Activated naive CD4-positive, alpha-beta T cell treated with Interleukin-2 at 50 U/mL for 16 hours (primary cell): ENCODE data around the gene ITGA7.

Experiments
- DNase-seq: peaks from one replicate; pipeline ENCODE4 v3.0.0-alpha.2; 2020

ITGA7 gene

DNA sequence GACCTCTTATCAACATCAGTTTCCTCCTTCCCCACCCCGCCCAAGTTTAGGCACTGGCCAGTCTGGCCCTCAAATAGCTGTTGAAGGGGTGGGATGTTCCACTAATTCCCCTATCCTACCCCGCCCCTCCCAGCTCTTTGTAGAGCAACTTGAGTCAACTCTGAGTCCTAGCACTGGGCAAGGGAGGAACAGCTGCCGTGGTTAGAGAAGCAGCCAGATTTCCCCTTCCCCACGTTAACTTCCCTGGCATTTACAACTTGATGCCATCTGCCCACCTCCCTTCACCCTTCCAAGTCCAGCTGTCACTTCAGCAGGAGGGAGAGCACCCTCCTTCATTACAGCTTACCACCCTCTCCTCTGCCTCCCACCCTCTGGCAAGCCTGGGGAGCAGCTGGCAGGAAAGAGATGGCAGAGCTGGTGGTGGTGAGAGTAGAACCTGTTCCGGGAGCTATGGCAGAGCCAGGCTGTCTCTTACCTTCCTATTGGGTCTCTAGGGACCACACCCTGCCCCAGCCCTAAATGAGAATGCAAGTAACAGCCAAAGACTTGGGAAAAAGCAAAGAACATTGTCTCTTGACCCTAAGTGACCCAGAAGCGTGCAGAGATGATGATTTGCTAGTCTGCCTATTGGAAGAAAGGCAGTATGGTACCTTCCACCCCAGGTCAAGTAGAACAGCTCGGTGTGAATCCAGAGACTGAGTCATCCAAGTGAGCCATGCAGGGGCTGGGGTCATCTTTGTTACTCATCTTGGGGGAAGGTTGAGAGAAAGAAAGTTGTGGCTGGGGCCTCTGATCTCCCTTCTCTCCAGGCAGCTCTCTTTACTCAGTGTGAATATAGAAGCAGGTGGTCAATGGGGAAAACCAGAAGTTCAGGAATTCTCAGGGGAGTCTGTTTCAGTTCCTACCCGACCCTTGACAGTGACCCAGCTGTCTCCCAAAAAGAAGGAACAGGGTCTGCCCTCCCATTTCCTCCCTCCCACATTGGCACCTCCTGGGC lies 9.6 kb upstream of the ITGA7 start:
- DNase-seq = peak; percentile 17

DNA sequence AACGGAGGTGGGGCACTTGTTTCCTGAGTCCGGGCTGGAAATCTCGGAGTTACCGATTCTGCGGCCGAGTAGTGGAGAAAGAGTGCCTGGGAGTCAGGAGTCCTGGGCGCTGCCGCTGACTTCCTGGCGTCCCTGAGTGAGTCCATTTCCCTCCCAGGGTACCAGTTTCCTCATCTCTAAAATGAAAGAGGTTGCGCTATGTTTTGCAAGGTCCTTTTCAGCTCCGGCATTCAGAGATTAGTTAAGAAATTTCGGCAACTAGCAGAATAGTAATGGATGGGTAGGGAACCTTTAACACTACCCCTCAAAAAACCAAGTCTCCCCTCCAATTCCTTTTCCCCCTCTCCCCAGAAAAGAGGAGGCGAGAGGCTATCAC lies 8.9 kb upstream of the ITGA7 start:
- no peak for DNase-seq

DNA sequence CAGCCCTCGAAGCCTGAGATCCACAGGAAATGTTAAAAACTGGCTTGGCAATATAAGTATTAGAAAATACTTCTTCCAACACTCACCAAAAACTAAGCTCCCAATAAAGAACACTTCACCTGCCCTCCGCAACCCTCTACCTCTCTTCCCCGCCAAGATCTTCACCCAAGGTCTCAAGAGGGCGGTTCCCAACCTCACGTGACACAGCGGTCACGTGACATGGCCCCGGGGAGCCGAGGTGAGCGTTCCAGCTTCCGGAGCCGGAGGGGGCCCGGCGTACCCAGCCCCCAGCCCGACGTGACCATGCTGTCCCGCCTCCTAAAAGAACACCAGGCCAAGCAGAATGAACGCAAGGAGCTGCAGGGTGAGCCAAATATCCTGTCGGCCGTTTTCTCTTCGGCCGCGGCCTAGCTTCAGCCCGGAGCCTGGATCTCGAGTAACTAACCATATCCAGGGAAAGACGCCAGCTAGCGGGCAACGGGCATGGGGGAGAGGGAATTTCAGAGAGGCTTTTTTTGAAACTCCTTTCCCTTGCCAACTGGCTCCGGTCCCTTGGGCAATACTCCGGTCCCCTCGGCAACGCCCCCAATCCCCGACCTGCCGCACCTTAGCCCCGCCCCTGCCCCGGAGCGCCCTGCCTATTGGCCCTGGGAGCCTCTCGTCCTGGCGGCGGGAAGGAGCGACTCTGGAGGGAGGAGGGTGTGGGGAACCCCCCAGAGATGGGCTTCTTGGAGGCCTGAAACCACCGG lies 8.3 kb upstream of the ITGA7 start, which contains the start of gene BLOC1S1:
Gene BLOC1S1, plus strand, starts transcription at position 214 of the 749 bp plus-strand sequence. Its CDS starts 6 bp downstream, at position 220.
- DNase-seq = peak; percentile 94

DNA sequence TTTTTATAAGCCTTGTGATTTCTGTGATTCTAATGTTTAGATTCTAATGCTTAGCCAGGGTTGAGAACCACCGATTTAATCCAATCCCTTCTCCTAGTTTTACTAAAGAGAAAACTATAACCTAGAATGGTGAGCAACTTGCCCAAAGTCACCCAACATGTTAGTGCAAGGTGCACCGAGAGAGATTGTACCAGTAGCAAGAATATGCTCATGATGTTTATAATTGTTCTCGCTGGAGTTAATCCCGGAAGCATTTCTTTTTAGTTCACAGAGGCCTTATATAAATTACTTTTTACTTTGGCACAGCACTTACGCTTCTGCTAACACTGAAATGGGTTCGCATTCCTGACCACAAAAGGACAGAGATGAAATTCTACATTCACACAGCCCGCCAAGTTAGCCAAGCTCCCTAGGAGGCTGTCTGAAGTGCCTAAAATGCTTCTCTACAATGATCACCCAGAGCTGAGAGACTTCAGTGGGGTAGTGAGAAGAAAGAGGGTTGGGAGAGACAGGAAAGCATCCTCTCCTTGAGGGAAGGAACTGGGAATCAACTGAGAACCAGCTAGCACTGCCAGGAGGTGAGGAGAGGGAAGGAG lies 7.6 kb upstream of the ITGA7 start:
- DNase-seq = no peak

DNA sequence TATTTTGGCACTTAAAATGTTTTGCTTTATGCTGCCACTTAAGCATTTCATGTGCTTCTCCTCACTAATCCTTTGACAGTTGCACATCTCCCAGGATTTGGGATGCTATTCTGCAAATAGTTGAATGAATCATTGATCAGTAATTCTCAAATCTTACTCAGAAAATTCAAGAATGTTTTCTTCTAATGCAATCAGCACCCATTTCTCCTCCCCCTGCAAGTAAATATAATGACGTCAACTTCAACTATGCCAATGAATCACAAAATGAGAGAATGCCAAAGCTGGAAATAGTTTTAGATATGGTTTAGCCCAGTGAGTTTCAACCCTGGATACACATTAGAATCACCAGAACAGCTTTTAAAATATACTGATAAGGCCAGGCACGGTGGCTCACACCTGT lies 6.0 kb upstream of the ITGA7 start:
- DNase-seq = no peak

DNA sequence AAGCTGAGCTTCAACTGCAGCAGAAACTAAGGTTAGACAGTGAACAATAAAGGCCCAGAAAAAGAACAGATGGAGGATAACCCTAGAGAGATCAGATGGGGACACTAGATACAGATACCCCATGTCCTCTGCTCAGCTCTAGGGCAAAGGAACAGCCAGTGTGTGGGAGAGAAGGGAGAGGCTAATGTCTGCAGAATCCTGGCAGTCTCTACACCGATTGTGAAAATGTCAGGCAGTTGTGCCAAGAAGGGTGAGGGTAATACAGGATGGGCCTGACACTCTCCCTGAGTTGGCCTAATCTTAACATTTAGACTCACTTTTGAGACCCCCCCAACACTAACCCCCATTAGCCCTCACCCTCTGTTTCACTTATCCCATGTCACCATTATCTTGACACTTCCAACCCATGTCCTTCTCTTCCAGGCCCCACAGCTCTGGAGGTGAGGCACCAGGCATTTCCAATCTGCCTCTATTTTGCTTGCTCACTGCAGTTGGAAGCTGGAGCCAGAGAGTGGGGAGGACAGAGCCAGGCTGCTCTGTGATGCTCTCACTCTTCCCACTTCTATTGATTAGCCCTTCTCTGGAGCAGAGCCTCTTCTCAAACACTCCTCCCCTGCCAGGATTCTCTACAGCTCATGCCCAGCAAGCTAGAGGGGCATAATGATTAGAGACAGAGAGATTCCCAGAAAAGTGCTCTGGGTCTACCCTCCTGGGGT lies 5.2 kb upstream of the ITGA7 start:
- DNase-seq = no peak

DNA sequence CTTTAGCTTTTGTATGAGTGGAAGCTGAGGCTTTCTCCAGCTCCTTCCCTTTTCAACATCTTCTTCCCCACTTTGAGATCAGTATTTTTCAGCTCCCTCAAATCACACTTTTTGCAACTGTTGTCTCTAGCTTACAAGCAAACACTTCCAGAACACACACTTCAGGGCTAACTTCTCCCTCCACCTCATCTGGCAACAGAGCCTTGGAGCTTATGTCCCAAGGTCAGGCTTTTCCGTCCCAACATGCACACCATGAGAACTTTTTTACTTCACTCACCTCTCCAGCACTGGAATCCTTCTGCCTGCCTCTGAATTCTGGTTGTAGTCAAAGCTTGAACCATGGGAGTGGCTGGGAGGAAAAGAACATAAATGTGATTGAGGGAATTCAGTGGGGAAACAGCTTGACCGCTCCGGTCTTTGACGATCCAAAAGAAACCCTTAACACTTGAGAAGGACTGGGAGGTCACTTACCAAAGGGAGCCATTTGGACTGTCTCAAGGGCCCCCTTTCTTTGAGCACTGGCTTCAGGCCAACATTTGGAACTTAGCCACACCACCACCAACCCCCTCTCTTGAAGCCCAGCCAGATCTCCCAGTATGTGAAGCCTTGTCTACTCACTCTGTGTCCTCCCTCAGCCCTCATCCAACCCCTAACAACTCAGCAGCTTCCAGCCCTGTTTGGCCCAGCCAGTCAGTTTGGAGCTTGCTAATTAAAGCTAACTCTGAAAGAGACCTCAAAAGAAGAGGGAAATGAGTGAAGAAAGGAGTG lies 4.3 kb upstream of the ITGA7 start:
- no peak for DNase-seq

DNA sequence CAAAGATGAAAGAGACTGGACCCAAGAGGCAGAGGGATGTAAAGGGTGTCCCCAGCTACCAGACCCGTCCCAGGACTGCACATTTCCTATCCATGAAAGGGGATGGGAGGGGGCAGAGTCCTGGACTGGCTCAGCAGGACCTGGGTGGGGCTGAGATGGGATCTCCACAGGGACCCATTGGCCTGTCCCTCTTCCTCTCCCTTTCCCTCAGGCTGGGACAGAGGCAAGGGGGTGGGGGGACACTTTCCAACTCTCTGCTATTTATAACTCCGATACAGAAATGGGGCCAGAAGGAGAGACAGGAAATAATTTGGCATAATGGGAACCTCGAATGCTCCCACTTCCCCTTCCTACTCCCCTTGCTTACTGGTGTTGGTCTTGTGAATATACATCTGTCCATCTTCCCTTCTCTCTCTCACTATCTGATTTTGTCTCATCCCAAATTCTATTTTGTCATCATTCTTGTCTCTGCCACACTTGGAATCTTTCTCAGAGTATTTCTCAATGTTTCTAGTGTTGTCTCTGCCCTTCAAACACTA lies 1.1 kb upstream of the ITGA7 start:
- no peak for DNase-seq

DNA sequence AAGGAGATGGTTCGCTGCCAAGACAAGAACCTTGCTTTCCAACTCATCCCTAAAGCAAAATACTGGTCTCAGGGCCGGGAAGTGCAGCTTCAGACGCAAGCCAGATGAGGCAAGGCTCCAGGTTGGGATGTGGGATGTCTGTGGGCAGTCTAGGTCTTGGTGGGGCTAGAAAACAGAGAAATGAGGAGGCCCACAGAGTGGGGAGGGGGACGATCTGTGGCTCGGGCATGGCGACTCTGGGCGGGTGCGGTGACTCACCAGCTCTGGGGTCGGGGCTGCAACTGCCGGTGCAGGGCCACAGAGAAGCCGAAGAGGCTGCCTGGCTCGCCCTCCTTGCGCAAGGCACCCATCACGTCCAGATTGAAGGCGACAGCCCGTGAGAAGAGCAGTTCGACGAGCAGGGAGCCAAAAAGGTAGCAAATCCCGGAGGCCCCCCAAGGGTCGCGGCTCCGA lies 459 bp downstream of the ITGA7 start:
- DNase-seq = no peak

DNA sequence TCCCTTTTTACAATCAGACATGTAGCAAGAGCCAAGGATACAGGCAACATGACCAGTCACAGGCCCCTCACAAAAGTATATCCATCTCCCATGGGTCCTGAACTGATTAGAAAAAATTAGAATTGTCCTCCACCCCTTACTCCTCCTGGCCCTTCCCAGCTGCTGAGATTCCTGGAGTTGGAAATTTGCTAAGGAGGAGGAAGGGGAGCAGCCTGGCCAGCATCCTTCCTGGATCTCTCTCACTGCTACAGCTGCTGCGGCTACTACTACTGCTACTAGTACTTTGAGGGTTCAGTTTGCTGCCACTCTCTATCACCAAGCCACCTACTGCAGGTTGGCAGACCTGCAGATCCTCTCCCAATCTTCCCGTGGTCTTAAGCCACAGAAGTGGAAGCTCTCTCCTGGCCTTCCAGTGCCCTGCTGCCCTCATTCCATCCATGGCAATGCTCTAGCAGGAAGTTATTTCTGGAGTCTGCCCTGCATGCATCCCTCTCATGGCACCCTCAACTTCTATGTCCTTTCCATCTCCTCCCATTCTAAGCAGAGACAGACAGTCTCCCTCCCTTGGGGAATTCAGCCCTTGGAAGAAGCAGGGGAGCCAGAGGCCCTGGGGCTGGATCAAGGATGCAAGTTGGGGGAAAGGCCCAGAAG lies 1.0 kb downstream of the ITGA7 start:
- no peak for DNase-seq

DNA sequence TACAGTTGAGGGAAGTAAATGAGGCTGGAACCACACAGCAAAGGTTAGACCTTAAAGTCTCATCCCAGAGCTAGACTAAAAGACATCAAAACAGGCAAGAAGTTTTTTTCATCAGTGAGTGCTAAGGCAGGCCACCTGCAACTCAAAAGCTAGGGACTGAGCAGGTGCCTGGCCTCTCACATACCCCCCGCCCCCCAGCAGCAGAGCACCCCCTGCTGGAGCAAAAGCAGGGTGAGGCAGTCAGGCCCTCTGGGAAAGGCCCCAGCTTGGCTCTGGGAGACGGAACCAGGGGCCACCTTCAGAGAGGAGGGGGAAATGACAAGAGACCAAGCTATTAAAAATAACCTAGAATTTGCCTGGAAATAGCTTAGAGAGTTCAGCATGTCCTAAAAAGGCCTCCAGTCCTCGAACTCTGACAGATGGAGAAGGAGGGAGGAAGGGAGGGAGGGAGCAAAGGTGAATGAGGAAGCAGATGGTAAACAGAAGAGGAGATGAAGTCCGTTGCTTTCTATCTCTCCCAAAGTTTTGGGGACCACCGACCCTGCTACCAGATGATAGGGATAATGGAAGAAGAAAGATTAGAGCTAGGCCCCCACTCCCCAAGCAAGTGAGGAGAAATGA lies 1.8 kb downstream of the ITGA7 start:
- no peak for DNase-seq

DNA sequence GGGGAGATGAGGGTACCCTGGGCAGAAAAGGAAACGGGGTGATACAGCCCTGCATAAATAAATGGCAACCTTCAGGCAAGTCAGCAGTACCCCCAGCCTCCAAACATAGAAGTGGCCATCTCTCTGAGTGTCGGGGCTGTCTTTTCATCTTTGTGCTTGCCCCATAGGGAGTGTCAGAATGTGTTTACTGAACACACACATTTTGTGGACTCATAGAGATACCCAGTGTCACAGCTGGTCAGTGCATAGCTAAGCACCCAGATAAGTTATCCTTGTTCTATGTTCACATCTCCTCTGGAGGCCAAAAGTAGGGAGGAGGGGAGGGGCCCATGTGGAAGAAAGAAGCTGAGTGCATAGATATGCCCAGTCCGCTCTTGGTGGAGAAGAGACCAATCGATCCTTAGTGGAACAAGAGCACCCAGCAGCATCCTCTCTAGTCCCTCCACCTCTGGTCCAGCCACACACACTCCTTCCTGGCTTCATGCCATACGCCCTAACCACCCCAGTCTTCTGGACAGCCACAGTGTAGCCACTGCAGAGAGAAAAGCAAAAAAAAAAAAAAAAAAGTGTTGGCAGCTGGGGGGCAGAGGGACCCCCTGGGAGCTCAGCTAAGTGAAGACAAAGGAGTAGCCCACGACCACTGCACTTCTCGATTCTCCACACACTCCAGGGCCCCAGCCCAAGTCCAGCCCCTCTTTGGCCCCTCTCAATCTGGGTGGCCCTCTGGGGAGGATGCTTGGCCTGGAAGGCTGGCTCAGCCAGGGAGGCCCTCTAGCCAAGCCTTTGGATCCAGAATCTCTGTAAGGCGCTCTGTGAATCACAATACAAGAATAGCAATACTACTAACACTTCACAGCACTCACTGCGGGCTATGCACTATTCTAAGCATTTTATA lies 2.6 kb downstream of the ITGA7 start:
- no peak for DNase-seq

DNA sequence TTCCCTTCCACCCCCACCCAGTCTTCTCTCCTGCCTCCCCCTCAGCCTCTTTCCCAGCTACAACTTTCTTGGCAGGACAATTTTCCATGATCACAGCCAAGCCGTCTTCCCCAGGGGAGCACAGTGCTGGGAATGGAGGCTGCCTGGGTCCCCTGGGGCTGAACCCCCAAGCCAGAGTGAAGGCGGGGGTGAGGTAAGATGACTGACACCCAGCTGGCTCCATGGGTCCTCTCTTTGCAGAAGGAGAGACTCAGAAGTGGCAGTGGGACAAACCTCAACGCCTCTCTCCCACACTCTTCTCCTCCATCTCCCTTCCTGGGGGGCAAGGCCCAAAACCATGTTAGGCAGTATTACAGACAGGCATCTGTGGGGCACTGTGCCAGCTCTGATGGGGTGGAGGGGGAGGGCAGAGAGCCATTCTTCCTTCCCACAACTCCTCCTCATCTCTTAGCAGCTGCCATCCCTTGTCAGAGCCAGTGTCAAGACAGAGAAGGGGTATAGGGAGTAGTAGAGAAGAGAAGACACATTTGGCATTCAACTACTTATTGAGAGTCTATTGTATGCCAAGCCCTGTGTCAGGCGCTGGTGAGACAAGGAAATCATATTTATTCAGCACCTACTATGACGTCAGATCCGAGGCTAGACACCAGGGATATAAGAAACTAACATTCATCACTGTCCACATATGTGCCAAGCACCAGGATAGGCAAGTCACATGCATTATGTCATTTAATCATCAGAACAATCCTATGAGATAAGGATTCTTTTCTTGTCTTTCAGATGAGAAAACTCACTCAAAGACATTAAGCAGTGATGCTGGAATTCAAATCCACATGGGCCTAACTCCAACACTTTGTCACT lies 3.6 kb downstream of the ITGA7 start:
- DNase-seq = no peak

DNA sequence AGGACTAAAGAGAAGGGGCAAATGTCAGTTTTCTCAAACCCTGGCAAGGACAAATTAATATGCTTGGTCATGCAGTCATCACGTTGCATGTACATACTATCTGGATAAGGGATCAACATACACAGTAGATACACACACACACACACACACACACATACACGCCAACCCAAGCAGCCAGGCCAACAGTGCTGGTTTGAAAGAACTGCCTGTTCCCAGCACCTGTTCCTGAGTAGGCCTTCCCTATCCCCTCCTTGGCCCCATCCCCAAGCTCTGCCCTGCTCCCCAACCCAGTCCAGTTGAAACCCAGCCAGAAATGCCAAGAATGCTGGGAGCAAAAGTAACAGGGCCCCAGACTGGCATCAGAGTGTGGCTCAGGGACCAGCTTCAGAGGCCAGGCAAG lies 4.4 kb downstream of the ITGA7 start:
- no peak for DNase-seq

DNA sequence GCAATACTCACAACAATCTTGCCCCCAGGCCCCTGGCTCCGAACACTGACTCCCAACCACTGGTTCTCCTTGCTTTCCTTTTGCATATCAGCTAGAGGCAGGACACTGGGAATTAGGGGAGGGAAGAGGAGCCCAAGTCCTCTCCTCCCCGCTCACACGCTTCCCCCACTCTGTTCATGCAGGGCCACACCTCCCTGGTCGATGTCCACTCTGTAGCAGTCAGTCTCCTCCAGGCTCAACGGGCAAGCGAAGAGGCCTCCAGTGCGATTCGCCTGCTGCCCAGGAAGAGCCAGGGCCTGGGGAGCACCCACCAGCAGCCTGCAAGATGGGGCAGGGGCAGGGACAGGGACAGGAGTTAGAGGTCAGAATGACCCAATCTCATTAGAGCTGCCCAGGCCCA lies 4.8 kb downstream of the ITGA7 start:
- no peak for DNase-seq

DNA sequence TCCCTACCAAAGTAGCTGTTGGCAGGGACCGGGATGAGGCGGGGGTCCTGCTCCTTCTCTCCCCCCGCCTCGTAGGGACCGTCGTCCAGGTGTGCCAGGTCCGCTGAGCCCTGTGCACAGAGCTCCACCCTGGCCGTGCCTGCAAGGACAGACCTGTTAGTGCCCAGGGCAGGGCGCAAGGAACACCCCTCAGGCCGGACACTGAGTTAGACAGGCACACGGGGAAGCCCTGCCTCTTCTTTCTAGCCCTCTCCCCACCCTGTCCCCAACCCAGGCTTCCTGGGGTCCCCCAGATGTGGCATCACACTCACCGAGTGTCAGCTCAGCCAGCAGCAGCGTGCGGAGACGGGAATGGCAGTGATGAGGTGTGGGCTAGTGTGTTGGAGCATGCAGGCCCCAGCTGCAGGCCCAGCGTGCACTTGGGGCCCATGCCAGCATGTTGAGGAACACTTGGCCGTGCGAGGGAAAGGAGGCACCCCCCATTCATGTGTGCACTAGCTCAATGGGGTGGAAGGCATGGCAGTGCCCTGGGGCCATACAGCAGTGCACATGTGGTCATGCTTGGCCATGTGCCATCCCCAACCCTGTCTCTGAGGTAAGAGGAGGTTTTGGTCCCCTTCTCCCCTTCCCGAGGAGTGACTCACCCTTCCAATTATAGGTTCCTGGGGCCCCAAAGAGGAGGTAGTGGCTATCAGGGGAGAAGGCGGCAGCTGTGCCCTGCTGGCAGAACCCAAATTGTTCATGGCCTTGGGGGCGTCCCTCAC lies 7.3 kb downstream of the ITGA7 start:
- DNase-seq = no peak

DNA sequence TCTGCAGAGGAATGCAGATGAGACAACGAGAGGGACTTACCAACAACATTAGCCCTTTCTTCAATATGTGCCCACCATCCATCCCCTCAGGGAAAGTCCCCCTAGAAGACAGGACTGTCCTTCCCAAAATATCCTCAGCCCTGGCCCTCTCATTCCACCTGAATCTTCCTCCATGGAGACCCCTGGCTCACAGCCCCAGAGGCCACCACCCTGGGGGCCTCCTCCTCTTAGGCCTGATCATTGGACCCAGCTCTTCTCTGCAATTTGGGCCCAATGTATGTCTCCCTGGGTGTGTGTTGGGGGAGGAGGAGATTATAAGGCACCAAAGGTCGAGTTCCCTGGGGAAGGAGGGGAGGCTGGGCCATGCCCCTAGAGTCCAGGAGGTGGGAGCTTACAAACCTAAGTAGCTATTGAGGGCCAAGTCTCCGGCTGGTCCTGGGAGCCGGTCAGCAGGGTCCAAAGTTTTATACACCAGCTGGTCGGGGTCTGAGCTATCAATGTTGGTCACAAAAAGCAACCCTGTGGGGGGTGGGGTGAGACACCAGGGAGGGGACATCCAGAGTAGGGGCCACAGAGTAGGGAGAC lies 8.1 kb downstream of the ITGA7 start:
- DNase-seq = no peak
